ENCODE measurements around the gene CT45A6. TPM values are rescaled to one million over a fixed set of nuclear protein-coding genes. Genes with fewer than 3 reads are reported as not detected.
"Not testable (repeated sequence)": the region's sequence is repeated elsewhere in the genome, so short reads cannot be mapped to it uniquely, and the experiment has no call there.

CT45A6 gene
- not detected for polyA plus RNA-seq
- long read RNA-seq, donor 1 = 0 reads
- long read RNA-seq, donor 2 = 0 reads
- long read RNA-seq, donor 3 = 0 reads
- long read RNA-seq, donor 4 = 0 reads
- long read RNA-seq, donor 5 = 0 reads
- long read RNA-seq, donor 6 = 0 reads
- long read RNA-seq, donor 7 = 0 reads
- long read RNA-seq, donor 8 = 0 reads
- long read RNA-seq, donor 9 = 0 reads
- long read RNA-seq, donor 10 = 0 reads

GRCh38 chrX:135802687-135803086 lies at the start of gene CT45A6:
Gene CT45A6 (minus strand): TSS chrX:135802787. CDS start chrX:135798993, 3,794 bp downstream.
- not testable (repeated sequence) for H3K27ac ChIP-seq (ENCODE audit: low read depth in 1 of 3, low read length in 2 of 3); H3K27me3 ChIP-seq (ENCODE audit: control insufficient read depth in 3 of 3, insufficient read depth in 3 of 3, low read length in 3 of 3); H3K36me3 ChIP-seq (ENCODE audit: control insufficient read depth in 3 of 3, insufficient read depth in 2 of 3, low read depth in 1 of 3, low read length in 3 of 3); DNase-seq; H3K4me1 ChIP-seq (ENCODE audit: control insufficient read depth in 3 of 3, insufficient read depth in 2 of 3, low read depth in 1 of 3, low read length in 2 of 3); H3K9me3 ChIP-seq (ENCODE audit: control insufficient read depth in 2 of 2, insufficient read depth in 1 of 2, low read depth in 1 of 2, low read length in 1 of 2); FAIRE-seq; H3K4me3 ChIP-seq (ENCODE audit: low read depth in 1 of 3, low read length in 3 of 3)
- no CpG with 5 or more reads among the region's 16 CpGs for WGBS, 3 donors

GRCh38 chrX:135837180-135837579 lies 34.6 kb upstream of the CT45A6 start, which contains the start of gene CT45A7:
Gene CT45A7 (minus strand): TSS chrX:135837280. CDS start chrX:135833533, 3,747 bp downstream.
- not testable (repeated sequence) for H3K27me3 ChIP-seq (ENCODE audit: control insufficient read depth in 3 of 3, insufficient read depth in 3 of 3, low read length in 3 of 3); H3K4me3 ChIP-seq (ENCODE audit: low read depth in 1 of 3, low read length in 3 of 3); H3K9me3 ChIP-seq (ENCODE audit: control insufficient read depth in 2 of 2, insufficient read depth in 1 of 2, low read depth in 1 of 2, low read length in 1 of 2); H3K27ac ChIP-seq (ENCODE audit: low read depth in 1 of 3, low read length in 2 of 3); H3K4me1 ChIP-seq (ENCODE audit: control insufficient read depth in 3 of 3, insufficient read depth in 2 of 3, low read depth in 1 of 3, low read length in 2 of 3); H3K36me3 ChIP-seq (ENCODE audit: control insufficient read depth in 3 of 3, insufficient read depth in 2 of 3, low read depth in 1 of 3, low read length in 3 of 3); FAIRE-seq; DNase-seq
- WGBS, 3 donors = no CpG with 5 or more reads among the region's 17 CpGs

GRCh38 chrX:135819912-135820311 lies 17.3 kb upstream of the CT45A6 start, which contains the start of gene CT45A2:
Gene CT45A2 (minus strand): TSS chrX:135820012. CDS start chrX:135816265, 3,747 bp downstream.
- not testable (repeated sequence) for FAIRE-seq; H3K4me3 ChIP-seq (ENCODE audit: low read depth in 1 of 3, low read length in 3 of 3); H3K9me3 ChIP-seq (ENCODE audit: control insufficient read depth in 2 of 2, insufficient read depth in 1 of 2, low read depth in 1 of 2, low read length in 1 of 2); H3K27ac ChIP-seq (ENCODE audit: low read depth in 1 of 3, low read length in 2 of 3); H3K27me3 ChIP-seq (ENCODE audit: control insufficient read depth in 3 of 3, insufficient read depth in 3 of 3, low read length in 3 of 3); DNase-seq; H3K36me3 ChIP-seq (ENCODE audit: control insufficient read depth in 3 of 3, insufficient read depth in 2 of 3, low read depth in 1 of 3, low read length in 3 of 3); H3K4me1 ChIP-seq (ENCODE audit: control insufficient read depth in 3 of 3, insufficient read depth in 2 of 3, low read depth in 1 of 3, low read length in 2 of 3)
- WGBS, 3 donors = no CpG with 5 or more reads among the region's 17 CpGs

GRCh38 chrX:135785403-135785802 lies 17.2 kb downstream of the CT45A6 start, which contains the start of gene CT45A5:
Gene CT45A5 (minus strand): TSS chrX:135785503. CDS start chrX:135781729, 3,774 bp downstream.
- not testable (repeated sequence) for FAIRE-seq; H3K4me1 ChIP-seq (ENCODE audit: control insufficient read depth in 3 of 3, insufficient read depth in 2 of 3, low read depth in 1 of 3, low read length in 2 of 3); H3K4me3 ChIP-seq (ENCODE audit: low read depth in 1 of 3, low read length in 3 of 3); DNase-seq; H3K9me3 ChIP-seq (ENCODE audit: control insufficient read depth in 2 of 2, insufficient read depth in 1 of 2, low read depth in 1 of 2, low read length in 1 of 2); H3K27ac ChIP-seq (ENCODE audit: low read depth in 1 of 3, low read length in 2 of 3); H3K36me3 ChIP-seq (ENCODE audit: control insufficient read depth in 3 of 3, insufficient read depth in 2 of 3, low read depth in 1 of 3, low read length in 3 of 3); H3K27me3 ChIP-seq (ENCODE audit: control insufficient read depth in 3 of 3, insufficient read depth in 3 of 3, low read length in 3 of 3)
- no CpG with 5 or more reads among the region's 16 CpGs for WGBS, 3 donors

GRCh38 chrX:135768091-135768490 lies 34.5 kb downstream of the CT45A6 start, which contains the start of gene CT45A3:
Gene CT45A3 (minus strand): TSS chrX:135768191. CDS start chrX:135764444, 3,747 bp downstream.
- not testable (repeated sequence) for H3K36me3 ChIP-seq (ENCODE audit: control insufficient read depth in 3 of 3, insufficient read depth in 2 of 3, low read depth in 1 of 3, low read length in 3 of 3); H3K27ac ChIP-seq (ENCODE audit: low read depth in 1 of 3, low read length in 2 of 3); DNase-seq; H3K4me1 ChIP-seq (ENCODE audit: control insufficient read depth in 3 of 3, insufficient read depth in 2 of 3, low read depth in 1 of 3, low read length in 2 of 3); FAIRE-seq; H3K9me3 ChIP-seq (ENCODE audit: control insufficient read depth in 2 of 2, insufficient read depth in 1 of 2, low read depth in 1 of 2, low read length in 1 of 2); H3K27me3 ChIP-seq (ENCODE audit: control insufficient read depth in 3 of 3, insufficient read depth in 3 of 3, low read length in 3 of 3); H3K4me3 ChIP-seq (ENCODE audit: low read depth in 1 of 3, low read length in 3 of 3)
- no CpG with 5 or more reads among the region's 17 CpGs for WGBS, 3 donors

- whole genome bisulfite sequencing, 3 donors = 86 to 95% (median 89%) methylated on average over 3 of the region's 4 CpGs
- not testable (repeated sequence) for H3K4me3 ChIP-seq (ENCODE audit: low read depth in 1 of 3, low read length in 3 of 3); DNase-seq; H3K27me3 ChIP-seq (ENCODE audit: control insufficient read depth in 3 of 3, insufficient read depth in 3 of 3, low read length in 3 of 3); H3K36me3 ChIP-seq (ENCODE audit: control insufficient read depth in 3 of 3, insufficient read depth in 2 of 3, low read depth in 1 of 3, low read length in 3 of 3); H3K9me3 ChIP-seq (ENCODE audit: control insufficient read depth in 2 of 2, insufficient read depth in 1 of 2, low read depth in 1 of 2, low read length in 1 of 2); FAIRE-seq; H3K27ac ChIP-seq (ENCODE audit: low read depth in 1 of 3, low read length in 2 of 3); H3K4me1 ChIP-seq (ENCODE audit: control insufficient read depth in 3 of 3, insufficient read depth in 2 of 3, low read depth in 1 of 3, low read length in 2 of 3)
These were observed 57.8 kb downstream of the CT45A6 start for GRCh38 chrX:135744739-135745138.

Other genes with a start within 250 kb of the CT45A6 start
- gene CT45A1, start 89.1 kb downstream of the CT45A6 start, polyA plus RNA-seq = not detected
- not detected for gene CT45A3, start 34.6 kb downstream of the CT45A6 start, polyA plus RNA-seq
- gene CT45A5, start 17.3 kb downstream of the CT45A6 start, polyA plus RNA-seq = not detected
- not detected for gene CT45A2, start 17.2 kb upstream of the CT45A6 start, polyA plus RNA-seq
- not detected for gene CT45A7, start 34.5 kb upstream of the CT45A6 start, polyA plus RNA-seq
- gene CT45A8, start 51.8 kb upstream of the CT45A6 start, polyA plus RNA-seq = not detected
- gene CT45A9, start 69.0 kb upstream of the CT45A6 start, polyA plus RNA-seq = not detected
- not detected for gene CT45A10, start 90.7 kb upstream of the CT45A6 start, polyA plus RNA-seq
- not detected for gene SAGE1, start 90.9 kb upstream of the CT45A6 start, polyA plus RNA-seq
- gene MMGT1, start 171.2 kb upstream of the CT45A6 start, polyA plus RNA-seq = 10 to 100 TPM in 2 of 4 donors, 1 to 10 TPM in 2; 2.9 to 23.7 (median 10.0) TPM
- gene SLC9A6, start 182.6 kb upstream of the CT45A6 start, polyA plus RNA-seq = 10 to 100 TPM in 2 of 4 donors, 1 to 10 TPM in 2; 7.0 to 11.0 (median 9.1) TPM

Data from small intestine (tissue), 16 donors.